ENCODE measurements around the gene PLAU. TPM values are rescaled to one million over a fixed set of nuclear protein-coding genes. Genes with fewer than 3 reads are reported as not detected.
A peak's percentile ranks its signal among the peaks of the same experiment; 100 is the strongest.

PLAU gene
- total RNA-seq, 6 experiments from 2014 or later, result 0.24 to 4.3 (median 0.87) TPM

- TF ChIP-seq CTCF (IDR thresholded peaks at IDR 0.05), result no peak
- TF ChIP-seq POLR2A (IDR thresholded peaks at IDR 0.05), result no peak
- WGBS (ENCODE audit: insufficient coverage, low coverage, low lambda C conversion rate, missing lambda C conversion rate), result 35% methylated on average over 2 of the region's 5 CpGs
- intact Hi-C loops (cut with DNase I), result no loop called here
- ATAC-seq (no peak), DNase-seq (no peak)
- Histone ChIP-seq H3K27me3 (no peaks in the 10 kb centered on the region), H3K36me3 (peaks cover 0 to 5% (median 0%) of the 10 kb centered on the region in 4 donors), H3K9me3 (no peaks in the 10 kb centered on the region), H3K4me1 (peaks cover 0 to 21% (median 0%) of the 10 kb centered on the region in 4 donors), H3K27ac (no peak overlapping the region), H3K4me3 (no peak overlapping the region)
Measured at GRCh38 chr10:73872190-73872710, 38.7 kb upstream of the PLAU start.

GRCh38 chr10:73873142-73873837 lies 37.6 kb upstream of the PLAU start:
- intact Hi-C loops (cut with DNase I), result no loop called here

GRCh38 chr10:73873838-73874215 lies 37.1 kb upstream of the PLAU start:
- H3K27me3 ChIP-seq, result no peaks in the 10 kb centered on the region
- peaks cover 0 to 5% (median 0%) of the 10 kb centered on the region in 4 donors for H3K36me3 ChIP-seq
- TF ChIP-seq POLR2A (IDR thresholded peaks at IDR 0.05), result no peak
- no peak for TF ChIP-seq CTCF (IDR thresholded peaks at IDR 0.05)
- H3K4me1 ChIP-seq, result peaks cover 0 to 21% (median 0%) of the 10 kb centered on the region in 4 donors
- ATAC-seq (peak in 1 of 4 donors; percentile 1), DNase-seq (no peak)
- H3K27ac ChIP-seq, result no peak overlapping the region
- peak overlapping the region; percentile 78 to 94 (median 78) for H3K4me3 ChIP-seq
- intact Hi-C loops (cut with DNase I), result no loop called here
- no peaks in the 10 kb centered on the region for H3K9me3 ChIP-seq
- 0% methylated on average over 5 of the region's 39 CpGs for WGBS (ENCODE audit: insufficient coverage, low coverage, low lambda C conversion rate, missing lambda C conversion rate)

More at GRCh38 chr10:73873142-73873837, 37.6 kb upstream of the PLAU start:
- Histone ChIP-seq H3K4me3 (peak overlapping the region; percentile 78 to 94 (median 78)), H3K36me3 (peaks cover 0 to 5% (median 0%) of the 10 kb centered on the region in 4 donors), H3K4me1 (peaks cover 0 to 21% (median 0%) of the 10 kb centered on the region in 4 donors), H3K9me3 (no peaks in the 10 kb centered on the region), H3K27me3 (no peaks in the 10 kb centered on the region), H3K27ac (no peak overlapping the region)
- DNase-seq (no peak), ATAC-seq (no peak)
- no peak for TF ChIP-seq POLR2A (IDR thresholded peaks at IDR 0.05)
- no peak for TF ChIP-seq CTCF (IDR thresholded peaks at IDR 0.05)
- WGBS (ENCODE audit: insufficient coverage, low coverage, low lambda C conversion rate, missing lambda C conversion rate), result 83% methylated on average over 10 of the region's 33 CpGs

GRCh38 chr10:73874267-73875138 lies 36.4 kb upstream of the PLAU start, which contains the start of gene CAMK2G:
Gene CAMK2G (minus strand): TSS chr10:73874555. CDS start chr10:73874461, 94 bp downstream.
- Histone ChIP-seq H3K27me3 (no peaks in the 10 kb centered on the region), H3K4me3 (peak within 1 kb of the TSS; percentile 78 to 94 (median 78)), H3K27ac (peak within 1 kb of the TSS; percentile 12 to 66 (median 31)), H3K4me1 (peaks cover 0 to 21% (median 0%) of the 10 kb centered on the region in 4 donors), H3K9me3 (no peaks in the 10 kb centered on the region), H3K36me3 (no peaks in the 10 kb centered on the region)
- 0% methylated on average over 6 of the region's 95 CpGs for WGBS (ENCODE audit: insufficient coverage, low coverage, low lambda C conversion rate, missing lambda C conversion rate)
- TF ChIP-seq CTCF (IDR thresholded peaks at IDR 0.05) (no peak), POLR2A (IDR thresholded peaks at IDR 0.05) (peak; percentile 49)
- intact Hi-C loops (cut with DNase I), result no loop called here
- DNase-seq, result peak; percentile 87 to 91 (median 90)
- peak; percentile 89 to 93 (median 92) for ATAC-seq
